Osteocyte (in vitro differentiated cells): ENCODE results near the gene OAF. TPM values are rescaled to one million over a fixed set of nuclear protein-coding genes. Genes with fewer than 3 reads are reported as not detected.

Experiments used
- DNase-seq: peaks from one replicate; pipeline ENCODE4 v3.0.0; 2021; ENCODE audit warnings: mixed read lengths; ENCODE audit not compliant: unreplicated experiment; ENCODE audit errors: extremely low spot score
- H3K27ac Mint-ChIP-seq: one replicate; pipeline ENCODE4 v1.8.0; 2021; ENCODE audit warnings: mild to moderate bottlenecking, mixed read lengths; ENCODE audit not compliant: unreplicated experiment
- H3K27me3 Mint-ChIP-seq: one replicate; pipeline ENCODE4 v1.8.0; 2021; ENCODE audit warnings: mixed read lengths; ENCODE audit not compliant: unreplicated experiment
- H3K36me3 Mint-ChIP-seq: one replicate; pipeline ENCODE4 v1.8.0; 2021; ENCODE audit warnings: mixed read lengths; ENCODE audit not compliant: unreplicated experiment
- H3K4me1 Mint-ChIP-seq: one replicate; pipeline ENCODE4 v1.8.0; 2021; ENCODE audit warnings: mixed read lengths; ENCODE audit not compliant: unreplicated experiment
- H3K4me3 Mint-ChIP-seq: one replicate; pipeline ENCODE4 v1.8.0; 2021; ENCODE audit warnings: mild to moderate bottlenecking, moderate library complexity, mixed read lengths; ENCODE audit not compliant: unreplicated experiment
- H3K9me3 Mint-ChIP-seq: one replicate; pipeline ENCODE4 v1.8.0; 2021; ENCODE audit warnings: mixed read lengths; ENCODE audit not compliant: unreplicated experiment
- total RNA-seq: library from RNA; stranded (reverse); gene quantifications from 2 replicates; pipeline ENCODE4 v1.2.1, GENCODE V29; 2021
- TF ChIP-seq, protein P1 (sequence below): fragments of 200-600 bp; sonication (generic); IDR thresholded peaks from 2 replicates; pipeline ENCODE4 v1.5.0; 2021; ENCODE audit warnings: antibody characterized with exemption, mild to moderate bottlenecking, moderate library complexity

The OAF gene
- total RNA-seq, 1 donor from 2014 or later, result 10.2 TPM

DNA sequence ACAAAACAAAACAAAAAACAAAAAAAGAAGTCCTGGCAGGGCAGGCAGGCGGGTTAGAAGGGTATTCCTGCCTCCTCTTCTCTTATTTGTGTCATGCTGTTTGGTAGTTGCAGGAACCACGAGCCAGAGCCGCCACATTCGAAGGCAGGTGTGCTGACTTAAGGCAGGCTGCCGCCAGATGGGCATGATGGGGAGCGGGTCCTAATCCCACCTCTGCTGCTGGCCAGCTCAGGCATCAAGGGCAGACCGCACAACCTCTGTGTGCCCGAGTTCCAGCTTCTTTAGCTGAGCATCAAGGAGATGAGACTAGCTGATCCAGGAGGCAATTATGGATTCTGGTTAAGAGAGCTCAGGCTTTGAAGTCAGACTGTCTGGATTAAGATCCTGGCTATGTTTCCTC, 12.1 kb downstream of the OAF start:
- no peaks in the 10 kb centered on the region for H3K9me3 Mint-ChIP-seq
- H3K27ac Mint-ChIP-seq, result no peak overlapping the region
- H3K27me3 Mint-ChIP-seq, result no peaks in the 10 kb centered on the region
- DNase-seq, result no peak
- TF ChIP-seq, protein P1, sequence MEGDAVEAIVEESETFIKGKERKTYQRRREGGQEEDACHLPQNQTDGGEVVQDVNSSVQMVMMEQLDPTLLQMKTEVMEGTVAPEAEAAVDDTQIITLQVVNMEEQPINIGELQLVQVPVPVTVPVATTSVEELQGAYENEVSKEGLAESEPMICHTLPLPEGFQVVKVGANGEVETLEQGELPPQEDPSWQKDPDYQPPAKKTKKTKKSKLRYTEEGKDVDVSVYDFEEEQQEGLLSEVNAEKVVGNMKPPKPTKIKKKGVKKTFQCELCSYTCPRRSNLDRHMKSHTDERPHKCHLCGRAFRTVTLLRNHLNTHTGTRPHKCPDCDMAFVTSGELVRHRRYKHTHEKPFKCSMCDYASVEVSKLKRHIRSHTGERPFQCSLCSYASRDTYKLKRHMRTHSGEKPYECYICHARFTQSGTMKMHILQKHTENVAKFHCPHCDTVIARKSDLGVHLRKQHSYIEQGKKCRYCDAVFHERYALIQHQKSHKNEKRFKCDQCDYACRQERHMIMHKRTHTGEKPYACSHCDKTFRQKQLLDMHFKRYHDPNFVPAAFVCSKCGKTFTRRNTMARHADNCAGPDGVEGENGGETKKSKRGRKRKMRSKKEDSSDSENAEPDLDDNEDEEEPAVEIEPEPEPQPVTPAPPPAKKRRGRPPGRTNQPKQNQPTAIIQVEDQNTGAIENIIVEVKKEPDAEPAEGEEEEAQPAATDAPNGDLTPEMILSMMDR, result no peak
- no peak overlapping the region for H3K4me3 Mint-ChIP-seq
- peaks cover 29% of the 10 kb centered on the region for H3K4me1 Mint-ChIP-seq
- no peaks in the 10 kb centered on the region for H3K36me3 Mint-ChIP-seq

DNA sequence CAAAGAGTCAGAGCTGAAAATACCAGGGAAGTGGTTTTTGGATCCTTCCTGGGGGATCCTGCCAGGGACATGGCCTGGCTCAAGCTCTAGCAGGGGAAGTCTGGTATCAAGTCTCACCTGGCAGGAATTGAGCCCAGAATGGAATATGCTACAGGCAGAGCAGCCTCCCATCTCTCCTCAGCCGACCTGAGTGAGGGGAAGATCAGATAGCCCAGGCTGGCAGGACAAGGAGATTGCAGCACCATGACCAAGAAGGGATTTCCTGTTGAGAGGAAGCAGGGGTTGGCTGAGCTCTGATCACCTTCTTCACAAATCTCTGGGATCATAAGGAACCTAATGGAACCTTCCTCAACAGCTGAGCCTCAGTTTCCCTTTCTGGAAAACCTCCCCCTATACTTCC, 13.0 kb downstream of the OAF start:
- Mint-ChIP-seq H3K27me3 (no peaks in the 10 kb centered on the region), H3K9me3 (no peaks in the 10 kb centered on the region), H3K27ac (no peak overlapping the region), H3K36me3 (no peaks in the 10 kb centered on the region), H3K4me3 (no peak overlapping the region), H3K4me1 (peaks cover 22% of the 10 kb centered on the region)
- DNase-seq, result no peak
- TF ChIP-seq, protein P1, result no peak

DNA sequence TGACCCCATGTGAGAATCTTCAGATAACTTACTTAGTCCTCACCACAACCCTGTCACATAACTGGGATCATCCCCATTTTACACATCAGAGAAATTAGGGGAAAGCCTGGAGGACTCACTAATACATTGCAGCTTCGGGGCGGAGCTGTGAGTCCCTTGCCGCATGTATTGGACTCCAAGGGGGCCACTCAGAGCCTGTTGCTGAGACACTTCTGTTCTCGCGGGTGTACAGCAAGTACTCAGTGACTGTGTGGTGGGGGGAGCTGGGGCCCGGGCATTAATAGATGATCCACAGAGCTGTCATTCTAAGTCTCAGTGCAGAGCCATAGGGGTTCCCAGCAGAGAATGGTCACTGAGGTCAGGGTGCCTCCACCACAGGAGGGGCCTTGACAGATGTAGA, 13.5 kb downstream of the OAF start:
- peaks cover 19% of the 10 kb centered on the region for H3K4me1 Mint-ChIP-seq
- H3K36me3 Mint-ChIP-seq, result no peaks in the 10 kb centered on the region
- no peaks in the 10 kb centered on the region for H3K27me3 Mint-ChIP-seq
- TF ChIP-seq, protein P1, result no peak
- peak overlapping the region; percentile 74 for H3K27ac Mint-ChIP-seq
- H3K9me3 Mint-ChIP-seq, result no peaks in the 10 kb centered on the region
- no peak overlapping the region for H3K4me3 Mint-ChIP-seq
- DNase-seq, result no peak

DNA sequence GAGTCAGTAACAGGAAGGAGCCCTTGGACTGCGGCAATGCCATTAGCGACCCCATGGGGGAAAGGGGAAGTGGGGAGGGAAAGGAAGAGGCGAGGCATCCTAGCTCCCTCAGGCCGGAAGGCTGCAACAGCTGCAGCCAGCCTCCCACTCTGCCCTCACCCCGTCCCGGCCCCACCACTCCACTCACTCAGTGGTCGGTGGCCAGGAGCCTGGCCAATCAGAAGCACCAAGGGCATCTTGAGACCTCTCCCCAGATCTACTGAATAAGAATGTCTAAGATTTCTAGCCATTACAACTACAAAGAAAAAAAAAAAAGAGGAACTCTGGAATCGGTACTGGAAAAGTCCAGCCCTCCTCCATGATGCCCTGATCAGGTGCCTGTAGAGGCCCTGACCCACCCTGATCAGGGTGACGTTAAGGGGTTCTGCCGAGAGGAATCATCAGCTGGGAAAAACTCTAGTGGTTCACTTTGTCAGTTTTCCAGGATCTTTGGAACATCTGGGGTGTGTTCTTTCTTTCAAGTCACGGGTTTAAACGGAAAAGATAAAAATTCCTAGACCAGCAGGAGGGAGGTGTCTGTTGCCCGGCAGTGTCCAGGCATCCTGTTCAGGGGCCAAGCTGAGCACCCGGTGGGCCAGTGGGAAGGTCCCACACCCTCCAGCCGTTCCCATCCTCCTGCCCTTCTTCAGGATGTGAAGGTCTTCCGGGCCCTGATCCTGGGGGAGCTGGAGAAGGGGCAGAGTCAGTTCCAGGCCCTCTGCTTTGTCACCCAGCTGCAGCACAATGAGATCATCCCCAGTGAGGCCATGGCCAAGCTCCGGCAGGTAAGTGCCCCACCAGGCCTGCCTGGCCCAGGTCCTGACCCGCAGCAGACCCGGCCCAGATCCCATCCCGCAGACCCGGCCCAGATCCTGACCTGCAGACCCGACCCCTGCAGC, 14.4 kb downstream of the OAF start:
- Mint-ChIP-seq H3K4me3 (peak overlapping the region; percentile 14), H3K4me1 (peaks cover 19% of the 10 kb centered on the region), H3K27me3 (no peaks in the 10 kb centered on the region), H3K36me3 (no peaks in the 10 kb centered on the region), H3K27ac (peak overlapping the region; percentile 74), H3K9me3 (no peaks in the 10 kb centered on the region)
- DNase-seq, result no peak
- TF ChIP-seq, protein P1, result no peak

DNA sequence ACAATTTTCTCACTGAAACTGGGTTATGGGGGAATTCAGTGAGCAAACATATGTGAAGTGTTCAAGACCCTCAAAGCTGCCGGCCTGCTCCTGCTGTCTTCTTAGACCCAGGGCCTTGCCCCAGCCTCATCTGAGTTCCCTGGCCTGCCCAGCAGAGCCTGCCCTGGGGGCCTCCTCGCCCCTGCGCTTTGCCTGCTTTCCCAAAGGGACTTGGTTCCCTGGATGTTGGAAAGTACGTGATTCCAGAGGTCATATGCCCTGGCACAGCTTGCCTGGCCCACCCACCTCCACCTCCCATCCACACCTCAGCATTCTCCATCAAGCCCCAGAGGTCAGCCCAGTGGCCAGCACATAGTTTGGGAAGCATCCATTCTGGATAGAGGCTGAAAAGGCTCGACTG, 15.4 kb downstream of the OAF start:
- Mint-ChIP-seq H3K27ac (no peak overlapping the region), H3K36me3 (no peaks in the 10 kb centered on the region), H3K27me3 (no peaks in the 10 kb centered on the region), H3K9me3 (no peaks in the 10 kb centered on the region), H3K4me1 (peaks cover 19% of the 10 kb centered on the region), H3K4me3 (no peak overlapping the region)
- no peak for DNase-seq
- TF ChIP-seq, protein P1, result no peak
